ELR (cell line): ENCODE data around the gene RPL22.

ENCODE experiments used
- DNase-seq: peaks from one replicate; pipeline ENCODE4 v3.0.0-alpha.2; 2015; ENCODE audit warnings: low read depth

RPL22 gene

DNA sequence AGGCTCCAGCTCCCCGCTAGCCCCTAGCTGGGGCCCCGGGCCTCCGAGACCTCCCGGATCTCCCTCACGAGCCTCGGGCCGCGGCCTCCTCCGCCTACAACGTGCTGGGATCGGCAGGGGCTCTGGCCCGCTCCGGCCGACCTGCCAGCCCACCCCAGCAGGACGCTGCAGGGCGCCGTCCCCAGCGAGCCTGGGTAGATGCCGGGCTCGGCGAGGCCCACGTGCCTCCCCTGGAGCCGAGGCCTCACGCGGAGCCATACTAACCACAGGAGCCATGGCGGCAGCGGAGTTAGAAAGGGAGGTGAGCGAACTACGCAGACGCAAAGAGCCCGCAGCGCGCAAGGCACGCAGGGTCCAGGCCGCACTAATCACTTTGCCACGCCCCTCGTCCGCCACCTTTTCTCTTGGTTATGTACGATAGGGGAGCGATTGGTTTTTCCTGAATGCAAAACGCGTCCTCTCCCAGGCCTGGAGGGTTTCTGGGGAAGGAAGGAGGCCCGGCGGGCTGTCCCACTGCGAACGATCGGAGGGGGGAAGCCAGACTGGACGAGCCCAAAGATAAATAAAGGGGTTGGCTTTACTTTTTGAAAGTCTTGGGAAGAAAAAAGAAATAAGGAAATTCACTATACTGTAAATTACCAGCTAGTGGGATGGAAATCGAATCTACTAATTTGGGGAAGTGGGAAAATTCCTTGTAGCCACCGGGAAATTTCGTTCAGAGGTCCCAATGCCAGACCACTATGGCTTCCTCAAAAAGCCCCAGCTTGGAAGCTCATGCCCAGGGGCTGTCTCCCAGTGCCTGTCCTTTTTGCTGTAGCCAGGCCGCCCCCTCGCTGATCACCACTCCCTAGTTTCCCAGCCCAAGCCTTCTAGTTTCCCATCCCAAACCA, at the start of gene RPL22:
TSS of gene RPL22 (minus strand) at position 298 of the 890 bp plus-strand sequence. CDS start at position 276, 22 bp downstream.
- DNase-seq = peak; percentile 99

DNA sequence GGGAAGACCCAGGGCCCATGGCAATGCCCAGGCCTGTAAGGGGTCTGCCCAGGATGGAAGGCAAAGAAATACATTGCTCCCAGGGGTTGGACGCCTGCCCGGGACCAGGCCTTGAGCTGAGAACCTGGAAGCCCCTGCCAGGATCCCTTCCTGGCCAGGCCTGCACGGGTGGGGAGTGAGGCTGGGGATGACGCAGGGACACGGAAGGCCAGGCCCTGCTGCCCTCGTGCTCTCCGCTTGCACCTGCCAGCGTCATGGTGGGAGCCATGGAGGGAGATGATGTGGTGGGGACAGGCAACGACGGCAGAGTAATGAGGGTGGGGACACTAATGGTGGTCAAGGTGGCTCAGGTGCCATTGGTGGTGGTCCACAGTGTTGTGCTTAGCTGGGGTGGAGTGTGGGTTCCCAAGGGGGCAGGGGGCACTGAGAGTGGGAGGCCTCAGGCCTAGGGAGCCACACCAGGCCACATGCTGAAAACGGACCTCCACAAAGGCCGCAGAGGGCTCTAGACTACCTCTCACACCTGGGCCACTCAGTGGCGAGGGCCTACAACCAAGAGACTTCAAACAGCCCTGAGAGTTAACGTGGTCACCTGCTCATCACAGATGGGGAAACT, 48.9 kb upstream of the RPL22 start:
- DNase-seq = no peak

DNA sequence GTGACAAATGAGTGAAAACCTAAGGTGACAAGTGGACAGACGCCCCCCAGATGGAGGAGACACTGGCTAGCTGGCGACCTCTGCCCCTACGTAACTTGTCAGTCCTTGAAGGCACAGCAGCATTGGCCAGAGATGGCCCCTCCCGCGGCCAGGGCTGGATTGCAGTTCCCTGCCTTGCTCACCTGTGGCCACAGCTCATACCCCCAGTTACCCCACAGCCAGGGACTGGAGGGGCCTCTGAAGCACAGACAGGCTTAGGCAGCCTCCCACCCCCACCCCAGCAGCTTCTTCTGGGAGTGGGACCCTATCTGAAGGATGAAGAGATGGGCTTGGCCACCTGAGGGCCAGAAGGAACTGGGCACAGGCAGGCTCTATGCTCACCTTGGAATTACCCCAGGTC, 48.3 kb upstream of the RPL22 start:
- DNase-seq = no peak

DNA sequence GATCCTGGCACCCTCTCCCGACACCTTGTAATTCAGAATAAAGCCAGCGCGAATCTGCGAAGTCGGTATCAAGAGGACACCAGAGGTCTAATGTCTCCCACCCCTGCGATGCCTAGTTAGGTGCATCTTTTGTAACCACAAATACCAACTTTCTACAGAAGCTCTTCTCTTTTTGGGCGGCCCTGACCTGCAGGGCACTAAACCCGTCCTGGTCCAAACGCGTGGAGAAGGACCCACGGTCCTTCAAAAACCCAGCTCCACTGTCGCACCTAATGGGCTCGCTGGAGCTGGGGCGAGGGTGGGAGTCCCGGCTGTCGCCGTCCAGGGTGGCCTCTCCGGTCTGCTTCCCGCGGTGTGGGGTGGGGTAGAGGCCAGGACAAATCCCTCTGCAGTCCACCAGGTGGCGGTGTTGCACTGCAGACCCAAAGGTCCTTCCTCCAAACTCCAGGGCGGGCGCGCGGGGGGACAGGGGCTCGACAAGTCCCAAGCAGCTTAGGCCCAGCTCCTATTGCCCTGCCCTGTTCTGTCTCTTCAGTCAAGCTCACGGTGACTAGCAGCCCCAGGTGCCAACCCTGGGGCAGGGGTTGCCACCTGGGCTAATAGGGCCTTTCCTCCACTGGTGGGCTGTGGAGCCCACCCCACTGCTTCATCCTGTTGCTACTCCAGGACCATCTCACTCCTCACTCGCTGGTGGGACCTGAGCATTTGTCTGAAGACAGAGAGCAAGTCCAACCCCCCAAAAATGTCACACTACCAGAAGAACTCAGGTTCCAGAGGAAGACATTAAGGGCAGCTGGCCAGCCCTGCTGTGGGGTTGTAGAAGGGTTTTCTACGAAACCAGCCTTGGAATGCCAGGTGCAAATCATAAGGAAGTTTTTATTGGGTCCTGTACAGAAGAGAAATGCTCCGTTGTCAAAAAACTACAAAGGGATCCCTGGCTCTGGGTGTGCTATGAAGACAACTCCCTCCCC, 47.4 kb upstream of the RPL22 start:
- peak; percentile 71 for DNase-seq

DNA sequence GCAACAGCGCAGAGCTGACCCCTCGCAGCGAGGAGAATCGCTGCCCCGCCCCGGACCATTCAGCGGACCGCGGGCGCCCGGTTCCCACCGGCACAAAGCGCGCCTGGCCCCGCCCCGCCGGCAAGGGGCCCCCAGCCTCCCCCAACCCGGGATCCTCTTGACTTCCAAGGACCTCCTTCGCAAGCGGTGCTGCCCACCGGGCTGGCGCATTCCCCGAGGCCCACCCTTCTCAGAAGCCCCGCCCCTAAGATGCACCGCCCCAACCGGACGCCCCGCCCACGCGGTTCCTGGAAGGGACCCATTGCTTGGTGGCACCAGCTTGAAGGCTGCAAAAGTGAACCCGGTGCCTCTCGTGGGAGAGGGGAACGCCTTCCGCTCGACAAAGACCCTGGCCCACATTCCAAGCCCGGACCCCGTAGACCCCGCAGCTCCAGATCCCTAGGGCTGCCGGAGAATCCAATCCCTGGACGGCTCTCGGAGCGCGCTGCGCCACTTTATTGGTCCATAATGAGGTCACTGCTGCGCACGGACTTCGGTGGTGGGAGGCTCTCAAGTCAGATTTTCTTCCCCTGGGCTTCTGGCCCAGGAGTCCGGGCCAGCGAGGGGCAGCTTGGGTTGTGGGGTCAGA, 46.6 kb upstream of the RPL22 start:
- peak; percentile 37 for DNase-seq

DNA sequence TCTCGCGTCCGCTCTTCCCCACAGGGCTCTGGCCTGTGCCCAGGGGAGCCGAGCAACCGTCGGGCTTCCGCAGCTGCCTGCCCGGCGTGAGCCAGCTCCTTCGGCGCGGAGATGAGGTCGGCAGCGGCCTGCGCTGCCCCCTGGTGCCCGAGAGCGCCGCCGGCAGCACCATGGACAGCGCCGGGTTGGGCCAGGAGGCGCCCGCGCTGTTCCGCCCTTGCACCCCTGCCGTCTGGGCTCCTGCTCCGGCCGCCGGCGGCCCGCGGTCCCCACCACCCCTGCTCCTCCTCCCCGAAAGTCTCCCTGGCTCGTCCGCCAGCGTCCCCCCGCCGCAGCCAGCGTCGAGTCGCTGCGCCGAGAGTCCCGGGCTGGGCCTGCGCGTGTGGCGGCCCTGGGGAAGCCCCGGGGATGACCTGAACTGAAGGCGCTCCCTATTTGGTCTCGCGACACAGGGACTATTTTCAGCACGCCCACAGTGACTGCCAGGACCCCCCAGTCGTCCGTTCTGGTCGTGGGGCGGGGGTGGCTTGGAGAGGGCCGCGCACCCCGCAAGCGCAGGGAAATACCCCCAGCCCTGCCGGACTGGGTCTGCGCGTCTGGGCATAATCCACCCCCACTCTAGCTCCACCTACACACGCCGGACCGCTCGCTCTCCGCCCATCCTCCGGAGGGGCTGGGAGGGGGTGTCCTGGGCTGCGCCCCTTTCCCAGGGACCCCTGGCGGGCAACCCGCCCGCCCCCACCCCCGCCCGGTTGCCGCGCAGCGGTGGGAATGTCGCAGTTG, 45.9 kb upstream of the RPL22 start:
- DNase-seq = peak; percentile 81

DNA sequence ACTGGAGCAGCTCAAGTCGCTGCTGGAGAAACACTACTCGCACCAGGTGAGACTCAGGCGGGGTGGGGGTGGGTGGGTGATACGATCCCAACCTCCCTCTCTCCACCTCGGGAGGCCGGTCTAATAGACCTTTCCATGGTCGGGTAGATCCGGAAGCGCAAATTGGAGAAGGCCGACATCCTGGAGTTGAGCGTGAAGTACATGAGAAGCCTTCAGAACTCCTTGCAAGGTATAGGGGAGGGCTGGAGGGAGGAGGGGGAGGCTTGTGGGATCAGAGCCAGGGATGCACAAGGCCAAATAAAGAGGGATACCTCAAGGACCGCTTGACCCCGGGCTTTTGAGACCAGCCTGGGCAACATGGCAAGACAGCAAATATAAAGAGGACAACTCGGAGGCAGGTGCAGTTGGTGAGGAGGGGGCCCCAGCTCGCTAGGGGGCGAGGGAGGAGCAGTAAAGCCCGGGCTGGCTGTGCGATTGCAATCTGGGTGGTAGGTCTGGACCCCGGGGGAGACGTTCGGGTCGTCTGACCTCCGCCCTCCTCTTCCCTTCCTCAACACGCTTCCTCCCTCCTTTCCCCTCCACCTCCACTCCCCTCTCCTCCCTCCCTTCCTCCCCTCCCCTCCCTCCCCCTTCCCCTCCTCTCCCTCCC, 45.1 kb upstream of the RPL22 start:
- DNase-seq = no peak

DNA sequence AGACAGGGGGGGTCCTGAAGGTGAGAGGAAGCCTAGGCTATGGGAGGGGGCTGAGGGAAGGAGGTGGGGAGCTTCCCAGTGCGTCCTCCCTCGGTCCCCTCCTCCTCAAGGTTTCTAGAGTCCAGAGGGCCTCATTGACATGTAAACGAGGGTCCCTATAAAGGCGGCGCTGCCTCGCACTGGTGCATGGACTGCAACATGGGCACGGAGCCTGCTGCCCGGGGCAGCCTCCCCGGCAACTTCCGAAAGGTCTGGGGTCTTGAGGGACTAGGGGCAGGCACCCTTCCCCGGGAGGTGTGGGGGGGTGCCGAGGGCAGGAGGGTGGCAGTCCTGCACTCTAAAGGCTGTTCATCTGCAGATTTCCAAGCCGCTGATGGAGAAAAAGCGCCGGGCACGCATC, 44.6 kb upstream of the RPL22 start, which contains the start of gene HES3:
TSS of gene HES3 (plus strand) at position 187 of the 400 bp plus-strand sequence. CDS start at position 374, 187 bp downstream.
- no peak for DNase-seq

DNA sequence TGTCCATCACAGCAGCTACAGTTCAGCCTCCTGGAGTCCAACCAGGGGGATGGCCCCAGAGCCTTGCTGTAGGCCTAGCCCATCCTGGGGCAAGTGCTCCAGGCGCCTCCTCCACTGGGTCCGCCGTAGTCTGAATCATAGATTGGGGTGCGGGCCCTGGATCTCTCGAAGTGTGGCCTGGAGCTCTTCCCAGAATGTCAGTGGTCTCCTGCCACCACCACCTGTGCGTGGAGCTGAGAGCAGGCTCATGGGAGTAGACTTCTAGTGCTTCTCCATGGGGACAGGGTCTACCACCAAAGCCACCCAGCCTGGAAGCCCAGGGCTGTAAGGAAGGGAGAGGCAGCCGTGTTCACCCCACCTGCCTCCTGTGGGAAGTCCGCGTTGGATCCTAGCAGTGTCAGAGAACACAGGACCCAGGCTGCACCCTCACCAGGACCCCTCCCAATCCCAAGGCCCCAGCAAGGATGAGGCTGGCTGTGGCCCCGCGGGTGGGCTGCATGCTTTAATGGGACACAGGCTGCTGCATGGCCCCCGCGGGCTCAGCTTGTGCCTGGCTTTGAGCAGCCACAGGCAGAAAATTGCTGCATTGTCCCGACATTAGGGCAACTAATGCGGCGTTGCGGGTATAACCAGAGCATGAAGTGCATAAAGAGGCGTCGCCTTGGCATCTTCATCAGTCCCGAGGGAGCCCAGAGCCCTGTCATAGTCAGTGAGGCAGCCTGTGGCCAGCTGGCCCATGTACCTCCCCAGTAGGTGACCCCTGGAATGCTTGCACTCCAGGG, 43.8 kb upstream of the RPL22 start:
- DNase-seq = no peak

DNA sequence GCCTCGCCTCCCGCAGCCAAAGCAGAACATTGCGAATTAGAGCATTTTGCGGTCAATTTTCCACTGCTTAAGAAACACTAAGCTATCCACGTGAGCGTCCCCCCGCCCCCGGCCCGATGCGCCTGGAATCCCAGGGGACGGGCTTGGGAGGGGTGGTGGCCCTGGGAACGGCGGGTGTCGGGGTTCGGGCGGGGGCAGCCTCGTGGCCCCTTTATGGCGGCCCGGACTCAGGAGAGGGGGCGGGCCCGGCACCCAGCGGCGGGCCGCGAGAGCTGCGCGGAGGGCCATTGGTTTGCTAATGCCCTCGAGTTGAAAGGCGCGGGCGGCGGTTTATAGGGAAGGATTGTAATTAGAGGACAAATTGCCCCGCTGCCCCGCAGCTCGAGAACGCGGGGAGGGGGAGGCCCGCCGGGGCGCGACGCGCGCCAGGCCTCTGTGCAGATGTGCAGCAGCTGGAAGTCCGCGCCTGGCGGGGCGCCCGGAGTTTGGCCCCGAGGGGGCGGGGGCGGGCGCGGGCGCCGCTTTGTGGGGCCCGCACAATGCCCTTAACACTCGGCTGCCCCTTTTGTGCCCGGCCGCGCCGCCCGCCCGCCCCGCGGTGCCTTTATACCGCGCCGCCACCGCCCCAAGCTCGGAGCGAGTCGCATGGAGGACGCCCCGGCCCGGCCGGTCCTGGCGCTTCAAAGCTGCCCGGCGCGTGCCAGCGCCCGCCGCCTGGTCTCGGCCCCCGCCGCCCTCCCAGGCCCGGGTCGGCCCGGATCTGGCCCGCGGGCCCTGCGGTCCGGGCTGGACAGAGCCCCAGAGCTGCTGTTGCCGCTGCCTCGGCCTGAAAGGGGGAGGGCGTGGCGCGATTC, 42.7 kb upstream of the RPL22 start:
- no peak for DNase-seq

DNA sequence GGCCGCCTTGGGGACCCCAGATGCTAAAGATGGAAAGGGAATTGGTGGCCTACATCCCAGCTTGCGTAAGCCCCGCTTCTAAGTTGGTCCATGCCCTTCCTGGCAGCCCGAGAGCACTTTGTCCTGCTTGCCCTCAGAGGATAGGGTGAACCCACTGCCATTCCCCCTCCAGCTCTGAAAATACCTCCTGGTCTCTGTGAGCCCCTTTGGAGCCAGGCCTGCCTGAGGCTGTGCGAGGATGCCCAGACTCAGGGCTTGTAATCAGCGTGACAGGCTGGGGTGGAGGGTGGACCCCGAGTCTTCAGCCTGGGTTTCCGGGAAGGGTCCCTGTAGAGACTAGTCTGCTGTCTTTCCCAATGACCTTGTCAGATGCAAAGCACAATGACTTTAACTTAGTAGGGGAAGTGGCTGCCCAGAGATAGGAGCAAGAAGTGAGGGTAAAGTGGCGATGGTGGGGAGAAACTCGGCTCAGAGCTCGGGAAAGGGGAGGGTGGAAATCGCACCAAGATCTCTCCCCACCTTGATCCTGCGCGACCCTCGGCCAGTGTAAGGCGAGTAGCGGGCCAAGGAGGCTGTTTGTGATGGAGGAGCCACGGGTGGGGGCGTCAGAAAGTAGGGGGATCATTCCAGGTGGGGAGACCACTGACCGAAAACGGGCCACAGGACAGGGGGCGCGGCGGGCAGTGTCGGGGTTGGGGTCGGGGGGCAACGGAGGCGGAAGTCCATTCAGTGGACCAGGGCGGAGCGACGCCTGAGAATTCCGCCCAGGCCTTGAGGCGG, 41.9 kb upstream of the RPL22 start:
- no peak for DNase-seq

DNA sequence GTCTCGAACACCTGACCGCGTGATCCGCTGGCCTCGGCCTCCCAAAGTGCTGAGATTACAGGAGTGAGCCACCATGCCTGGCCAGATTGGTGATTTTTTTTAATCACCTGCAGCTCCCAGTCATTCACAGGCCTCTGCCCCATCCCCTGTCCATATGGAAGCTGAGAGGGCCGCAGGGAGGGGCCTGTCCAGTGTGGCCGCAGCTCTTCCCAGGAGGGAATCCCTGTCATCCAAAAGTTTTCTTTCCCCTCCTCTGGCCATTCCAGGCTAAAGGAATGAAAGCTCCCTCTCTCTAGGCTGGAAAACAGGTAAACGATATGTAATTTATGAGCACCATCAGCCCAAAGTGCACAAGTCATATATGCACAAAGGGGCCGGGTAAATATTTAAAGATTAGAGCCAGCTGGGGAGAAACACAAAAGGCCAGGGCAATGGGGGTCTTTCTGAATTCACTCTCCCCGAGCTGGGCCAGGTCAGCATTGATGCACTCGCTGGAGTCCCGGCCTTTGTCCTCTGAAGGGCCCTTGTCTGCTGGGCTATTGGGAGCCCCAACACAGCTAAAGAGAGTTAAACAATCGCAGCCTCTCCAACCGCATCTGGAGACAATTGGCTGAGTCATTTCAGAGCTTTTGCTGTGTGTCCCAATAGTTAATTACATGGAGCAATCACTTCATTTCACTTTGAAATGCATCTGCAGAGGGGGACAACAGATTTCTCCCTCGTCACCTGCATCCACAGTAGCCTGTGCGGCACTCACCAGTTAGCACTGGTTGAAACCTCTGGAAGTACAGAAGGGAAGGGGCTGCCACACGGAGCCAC, 40.8 kb upstream of the RPL22 start:
- DNase-seq = peak; percentile 53

DNA sequence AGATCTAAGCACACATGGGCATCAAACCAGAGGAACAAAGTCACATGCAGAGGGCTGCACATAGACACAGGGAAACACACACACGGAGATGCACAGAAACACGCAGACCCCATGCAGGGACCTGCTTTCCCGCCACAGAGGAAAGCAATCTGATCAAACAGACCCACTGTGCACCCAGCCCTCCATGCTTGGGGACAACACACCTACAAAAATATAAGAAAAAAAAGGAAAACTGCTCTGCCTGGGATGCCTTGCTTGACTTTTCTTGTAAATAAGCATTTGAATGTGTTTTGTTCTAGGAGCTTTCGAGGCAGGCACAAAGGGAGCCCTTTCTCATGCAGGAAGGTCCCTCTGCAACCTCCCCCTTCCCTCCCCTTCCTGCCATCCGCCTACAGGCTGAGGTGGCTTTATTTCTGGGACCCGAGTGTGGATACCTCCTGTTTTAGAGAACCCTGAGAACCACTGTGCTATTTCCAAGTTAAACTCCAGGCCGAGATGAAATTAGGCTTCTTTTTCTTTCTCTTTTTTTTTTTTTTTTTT, 39.9 kb upstream of the RPL22 start:
- no peak for DNase-seq

DNA sequence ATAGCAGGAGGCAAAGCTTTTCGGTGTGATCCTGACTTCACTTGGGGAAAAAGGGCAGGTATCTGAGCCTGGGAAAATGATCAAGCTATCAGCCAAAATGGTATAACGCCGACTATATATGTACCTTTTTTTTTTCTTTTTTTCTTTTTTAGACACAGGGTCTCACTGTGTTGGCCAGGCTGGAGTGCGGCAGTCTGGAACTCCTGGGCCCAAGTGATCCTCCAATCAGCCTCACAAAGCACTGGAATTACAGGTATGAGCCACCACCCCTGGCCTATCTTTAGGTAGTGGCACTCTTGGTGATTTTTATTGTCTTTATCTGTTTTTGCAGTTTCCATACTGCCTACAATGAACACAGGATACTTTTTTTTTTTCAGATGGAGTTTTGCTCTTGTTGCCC, 37.7 kb upstream of the RPL22 start:
- no peak for DNase-seq

DNA sequence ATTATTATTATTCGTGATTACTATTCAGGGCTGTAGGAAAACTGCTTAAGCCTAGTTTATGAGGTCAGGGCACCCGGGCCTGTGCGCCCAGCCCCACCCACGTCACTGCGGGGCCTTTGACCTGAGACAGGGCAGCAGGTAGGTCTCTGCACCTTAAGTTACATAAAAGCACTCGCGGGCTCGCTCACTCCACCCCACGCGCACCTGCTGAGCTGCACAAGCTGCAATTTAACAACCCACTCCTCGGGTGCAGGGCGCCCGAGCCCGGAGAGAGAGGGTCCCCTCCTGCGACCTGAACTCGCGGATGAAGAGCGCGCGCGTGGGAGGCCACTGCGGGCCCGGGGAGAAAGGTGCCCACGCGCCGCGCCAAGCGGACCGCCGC, 35.9 kb upstream of the RPL22 start:
- DNase-seq = no peak

DNA sequence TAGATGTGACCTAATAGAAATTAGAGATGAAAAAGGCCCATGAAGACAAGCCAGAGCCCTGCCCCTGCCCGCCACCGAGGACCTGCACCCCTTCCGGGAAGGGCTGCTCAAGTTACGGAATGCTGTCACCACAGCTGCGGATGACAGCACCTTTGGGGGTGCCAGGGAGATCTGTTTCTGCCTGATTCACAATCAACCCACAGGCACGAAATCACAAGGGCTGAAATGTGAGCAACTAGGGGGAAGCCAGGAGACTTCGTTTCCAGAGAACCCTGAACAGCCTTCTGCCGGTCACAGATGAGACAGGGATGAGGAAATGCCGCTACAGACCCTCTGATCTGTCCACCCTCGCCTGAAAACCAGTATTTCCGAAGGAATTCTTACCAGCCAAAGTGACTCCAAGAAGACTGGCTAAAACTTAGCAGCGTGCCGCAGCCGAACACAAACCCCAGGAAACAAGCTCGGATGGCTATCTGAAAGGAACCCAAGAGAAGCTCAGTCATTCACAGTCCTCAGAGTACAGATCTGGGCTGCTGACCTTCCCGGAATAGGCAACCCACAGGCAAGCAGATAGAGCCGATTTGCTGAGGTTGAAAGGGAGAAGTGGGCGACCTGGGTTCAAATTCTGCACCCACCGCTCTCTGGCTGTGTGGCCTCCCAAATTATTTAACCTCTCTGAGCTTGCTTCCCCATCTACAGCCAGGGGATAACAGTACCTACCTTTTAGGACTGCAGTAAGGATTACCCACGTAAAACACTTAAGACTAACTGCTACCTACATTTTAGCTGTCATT, 35.3 kb upstream of the RPL22 start:
- DNase-seq = peak; percentile 40
